Stimulated activated CD8-positive, alpha-beta memory T cell treated with anti-CD3 and anti-CD28 coated beads, Interleukin-7, amount 100 ng/mL, for 48 hours (primary cell): Measurements from ENCODE around the gene LPP.
A peak's percentile ranks its signal among the peaks of the same experiment; 100 is the strongest.

ENCODE experiments used
- DNase-seq, 2 donors: peaks; one replicate each; pipeline ENCODE4 v3.0.0-alpha.2; 2020; ENCODE audit warnings: low read depth in 1 of 2; ENCODE audit errors: extremely low read depth in 1 of 2

The LPP gene

DNA sequence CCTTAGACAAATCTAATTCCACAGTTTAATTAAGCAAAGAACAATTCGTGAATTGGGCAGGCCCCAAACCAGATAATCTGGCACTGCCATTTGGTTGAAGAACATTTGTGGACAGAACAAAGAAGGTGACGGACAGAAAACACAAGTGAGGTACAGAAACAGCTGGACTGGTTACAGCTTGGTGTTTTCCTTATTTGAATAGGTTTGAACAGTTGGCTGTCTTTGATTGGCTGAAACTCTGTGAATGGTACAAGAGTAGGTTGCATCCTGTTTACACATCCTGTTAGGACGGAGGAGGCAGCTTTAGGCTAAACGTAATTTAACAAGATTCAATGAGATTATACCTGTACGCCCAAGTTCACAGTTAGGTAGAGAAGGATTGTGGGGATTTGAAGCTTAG is 114.4 kb downstream of the LPP start:
- DNase-seq: no peak

DNA sequence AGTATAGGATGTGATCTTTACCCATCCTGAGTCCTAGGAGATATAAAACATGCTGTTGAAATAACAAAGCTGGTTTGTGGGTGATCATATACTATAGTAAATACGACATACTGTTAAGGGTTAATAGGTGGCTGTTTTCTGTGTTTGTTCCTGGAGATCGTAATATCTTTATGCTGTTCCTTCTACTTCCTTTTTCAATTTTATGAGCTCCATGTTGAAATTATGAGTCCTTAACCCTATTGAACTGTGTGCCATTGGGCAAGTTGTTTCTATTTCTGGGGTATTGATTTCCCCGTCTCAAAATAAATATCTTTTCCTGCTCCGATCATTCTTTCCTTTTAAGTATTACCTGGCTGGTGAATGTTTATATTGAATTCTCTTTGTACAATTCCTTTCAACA is 115.1 kb downstream of the LPP start:
- DNase-seq: no peak

- no peak for DNase-seq
These were observed 116.5 kb downstream of the LPP start for GRCh38 chr3:188270423-188270972.

GRCh38 chr3:188271226-188271914 is 117.4 kb downstream of the LPP start:
- DNase-seq: no peak

- no peak for DNase-seq
These were observed 118.8 kb downstream of the LPP start for GRCh38 chr3:188272481-188273372.

DNA sequence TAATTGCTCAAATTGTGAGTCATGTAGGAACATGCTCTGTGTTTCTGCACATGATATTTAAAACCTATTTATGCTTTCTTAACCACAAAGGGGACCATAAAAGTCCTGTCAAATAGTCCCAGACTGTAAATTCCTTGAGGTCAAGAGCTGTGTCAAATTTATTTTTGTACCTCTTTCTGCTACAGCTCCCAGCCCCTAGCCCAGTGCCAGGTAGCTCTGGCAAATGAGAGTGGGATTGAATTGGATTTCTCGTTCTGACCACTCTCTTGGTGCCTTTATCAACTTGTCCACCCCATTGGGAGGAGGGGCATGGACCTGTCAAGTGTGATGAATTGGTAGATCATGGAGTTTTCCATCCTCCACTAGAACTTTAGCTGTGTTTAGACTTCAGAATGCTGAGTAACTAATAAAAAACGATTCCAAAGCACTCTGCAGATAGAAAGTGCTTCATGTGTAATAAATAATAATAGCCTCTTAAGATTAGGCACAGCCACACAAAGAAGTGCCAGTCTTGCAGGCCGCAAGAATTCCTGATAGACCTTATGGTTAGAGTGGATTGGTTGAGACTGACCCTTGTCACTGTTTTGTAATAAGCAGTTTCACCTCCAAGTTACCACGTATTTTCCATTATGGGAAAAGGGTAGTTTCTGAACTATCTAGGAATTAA is 120.4 kb downstream of the LPP start:
- DNase-seq: no peak

GRCh38 chr3:188276375-188276774 is 122.4 kb downstream of the LPP start:
- DNase-seq: no peak

GRCh38 chr3:188278717-188279324 is 124.9 kb downstream of the LPP start:
- no peak for DNase-seq

- no peak for DNase-seq
These were observed 125.8 kb downstream of the LPP start for GRCh38 chr3:188279502-188280335.

DNA sequence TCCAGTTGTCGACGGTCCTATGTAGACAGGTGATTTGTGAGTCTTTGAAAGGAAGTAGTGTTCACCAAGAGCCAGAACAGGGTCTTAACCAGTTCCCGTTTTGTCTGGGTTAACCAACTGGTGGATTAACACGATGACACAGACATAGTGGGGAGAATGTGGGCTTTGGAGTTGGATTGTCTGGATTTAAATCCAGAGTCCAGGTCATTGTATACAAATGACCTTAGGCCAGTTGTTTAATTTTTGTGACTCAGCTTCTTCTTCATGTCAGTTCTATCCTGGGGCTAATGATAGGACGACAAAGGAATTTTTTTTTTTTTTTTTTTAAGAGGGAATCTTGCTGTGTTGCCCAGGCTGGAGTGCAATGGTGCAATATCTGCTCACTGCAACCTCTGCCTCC is 126.7 kb downstream of the LPP start:
- DNase-seq: no peak

- no peak for DNase-seq
These were observed 128.9 kb downstream of the LPP start for GRCh38 chr3:188282871-188283270.

- no peak for DNase-seq
These were observed 129.4 kb downstream of the LPP start for GRCh38 chr3:188283347-188283746.

DNA sequence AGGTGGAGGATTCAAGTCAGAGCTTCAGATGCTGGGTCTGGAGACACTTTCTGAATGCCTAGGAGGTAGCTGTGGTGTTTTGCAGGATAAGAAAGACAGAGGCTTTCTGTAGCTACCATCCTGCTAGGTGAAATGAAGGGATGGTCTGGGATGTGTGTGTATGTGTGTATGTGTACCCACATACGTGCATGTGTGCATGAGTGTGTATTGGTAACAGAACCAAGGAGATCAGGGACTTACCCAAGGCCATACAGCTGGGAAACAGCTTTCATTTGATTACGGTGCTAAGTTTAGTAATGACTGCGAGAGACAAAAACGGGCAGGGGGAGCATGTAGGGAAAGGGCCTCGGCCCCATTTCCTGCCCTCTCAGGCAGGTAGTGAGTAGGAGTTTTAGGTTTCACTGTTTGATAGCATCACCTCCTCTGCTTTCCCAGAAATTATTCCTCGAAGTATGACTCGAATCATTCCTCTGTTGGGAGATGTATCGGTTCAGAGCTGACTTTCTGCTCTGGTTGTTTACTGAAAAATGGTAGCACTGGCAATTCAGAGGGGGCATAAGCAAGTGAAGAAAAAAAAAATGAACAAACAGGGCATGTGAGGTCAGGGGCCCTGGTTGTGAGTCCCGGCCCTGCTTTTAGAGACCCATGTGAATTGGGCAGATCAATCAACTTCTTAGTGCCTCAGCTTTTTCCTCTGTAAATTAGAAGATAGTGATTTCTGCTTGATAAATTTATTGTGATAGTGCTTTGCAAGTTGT is 130.7 kb downstream of the LPP start:
- DNase-seq: peak; percentile 39 to 62

GRCh38 chr3:188286087-188286513 is 132.1 kb downstream of the LPP start:
- no peak for DNase-seq

GRCh38 chr3:188287339-188287738 is 133.4 kb downstream of the LPP start:
- DNase-seq: no peak

- DNase-seq: no peak
These were observed 134.0 kb downstream of the LPP start for GRCh38 chr3:188287762-188288505.

DNA sequence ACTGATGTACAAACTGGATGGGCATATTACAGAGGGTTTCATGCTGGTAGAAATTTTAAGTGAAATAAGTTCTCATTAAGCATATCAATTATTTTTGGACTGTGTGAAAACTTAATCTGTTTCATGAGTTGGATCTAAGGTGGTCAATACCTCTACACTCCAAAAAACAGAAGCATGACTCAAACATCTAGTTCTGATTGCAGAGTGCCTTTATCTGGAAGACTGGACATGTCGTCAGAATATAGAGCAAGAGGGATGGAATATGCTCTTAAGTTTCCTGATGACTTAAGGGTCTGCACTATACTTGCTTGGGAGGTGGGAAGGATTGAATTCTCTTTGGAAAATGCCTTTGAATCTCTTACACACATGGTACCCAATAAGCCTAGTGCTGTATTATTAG is 138.3 kb downstream of the LPP start:
- no peak for DNase-seq

DNA sequence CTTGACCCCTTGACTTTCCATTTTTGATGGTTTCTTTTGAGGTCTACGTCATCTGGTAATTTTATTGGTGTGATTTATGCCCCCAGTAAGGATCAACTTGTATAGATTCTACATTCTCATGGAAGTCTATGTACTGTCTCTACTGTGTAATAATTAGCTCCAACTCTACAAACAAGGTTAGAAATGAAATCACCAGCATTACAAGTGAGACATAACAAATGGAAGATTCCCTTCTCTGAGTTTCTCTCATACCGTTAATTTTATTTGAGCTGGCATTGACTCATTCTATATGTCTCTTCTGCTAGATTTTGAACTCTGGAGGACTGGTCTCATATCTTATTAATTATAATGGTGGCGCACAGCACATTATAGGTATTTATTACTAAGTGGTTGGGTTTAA is 138.9 kb downstream of the LPP start:
- DNase-seq: no peak

- DNase-seq: no peak
These were observed 140.2 kb downstream of the LPP start for GRCh38 chr3:188294113-188294512.
